Measurements from ENCODE around the gene SPPL2A. TPM values are rescaled to one million over a fixed set of nuclear protein-coding genes. Genes with fewer than 3 reads are reported as not detected.

The SPPL2A gene
- total RNA-seq, 4 donors from 2014 or later: 97.8 to 576 (median 301) TPM

GRCh38 chr15:50797926-50798325 is 32.4 kb upstream of the SPPL2A start:
- H3K4me3 ChIP-seq: no peak overlapping the region
- H3K36me3 ChIP-seq: no peaks in the 10 kb centered on the region
- no peak for DNase-seq (ENCODE audit: low spot score in 2 of 2)
- H3K27me3 ChIP-seq: no peaks in the 10 kb centered on the region
- H3K27ac ChIP-seq: no peak overlapping the region
- TF ChIP-seq POLR2A (IDR thresholded peaks at IDR 0.05) (no peak), CTCF (IDR thresholded peaks at IDR 0.05) (no peak), EP300 (IDR thresholded peaks at IDR 0.05) (no peak)
- H3K4me1 ChIP-seq: no peaks in the 10 kb centered on the region
- no peaks in the 10 kb centered on the region for H3K9me3 ChIP-seq
- WGBS, 2 donors: 70 to 81% methylated on average over 1 of the region's 1 CpG

- 67 to 83% methylated on average over 4 of the region's 4 CpGs for WGBS, 2 donors
- no peaks in the 10 kb centered on the region for H3K27me3 ChIP-seq
- H3K36me3 ChIP-seq: no peaks in the 10 kb centered on the region
- no peak overlapping the region for H3K4me3 ChIP-seq
- TF ChIP-seq CTCF (IDR thresholded peaks at IDR 0.05): no peak
- no peaks in the 10 kb centered on the region for H3K9me3 ChIP-seq
- H3K27ac ChIP-seq: no peak overlapping the region
- no peak for DNase-seq (ENCODE audit: low spot score in 2 of 2)
- no peaks in the 10 kb centered on the region for H3K4me1 ChIP-seq
Observed at GRCh38 chr15:50791486-50791885, 26.0 kb upstream of the SPPL2A start.

- no peaks in the 10 kb centered on the region for H3K27me3 ChIP-seq
- no peak overlapping the region for H3K4me3 ChIP-seq
- H3K9me3 ChIP-seq: no peaks in the 10 kb centered on the region
- 75 to 80% methylated on average over 7 of the region's 7 CpGs for WGBS, 2 donors
- DNase-seq (ENCODE audit: low spot score in 2 of 2): no peak
- H3K27ac ChIP-seq: no peak overlapping the region
- no peaks in the 10 kb centered on the region for H3K36me3 ChIP-seq
- H3K4me1 ChIP-seq: no peaks in the 10 kb centered on the region
- no peak for TF ChIP-seq CTCF (IDR thresholded peaks at IDR 0.05)
- TF ChIP-seq EP300 (IDR thresholded peaks at IDR 0.05): no peak
- no peak for TF ChIP-seq POLR2A (IDR thresholded peaks at IDR 0.05)
Observed at GRCh38 chr15:50790778-50791453, 25.4 kb upstream of the SPPL2A start.

- WGBS, 2 donors: 41 to 44% methylated on average over 3 of the region's 3 CpGs
- Histone ChIP-seq H3K4me1 (no peaks in the 10 kb centered on the region), H3K9me3 (no peaks in the 10 kb centered on the region), H3K36me3 (no peaks in the 10 kb centered on the region), H3K4me3 (no peak overlapping the region), H3K27me3 (no peaks in the 10 kb centered on the region), H3K27ac (no peak overlapping the region)
- TF ChIP-seq POLR2A (IDR thresholded peaks at IDR 0.05) (no peak), EP300 (IDR thresholded peaks at IDR 0.05) (no peak)
- no peak for DNase-seq (ENCODE audit: low spot score in 2 of 2)
Observed at GRCh38 chr15:50786871-50787270, 21.4 kb upstream of the SPPL2A start.

- TF ChIP-seq POLR2A (IDR thresholded peaks at IDR 0.05): no peak
- TF ChIP-seq CTCF (IDR thresholded peaks at IDR 0.05): no peak
- no peak for TF ChIP-seq EP300 (IDR thresholded peaks at IDR 0.05)
- no peaks in the 10 kb centered on the region for H3K27me3 ChIP-seq
- 64 to 83% methylated on average over 2 of the region's 2 CpGs for WGBS, 2 donors
- no peaks in the 10 kb centered on the region for H3K4me1 ChIP-seq
- H3K9me3 ChIP-seq: no peaks in the 10 kb centered on the region
- no peak for DNase-seq (ENCODE audit: low spot score in 2 of 2)
- H3K36me3 ChIP-seq: no peaks in the 10 kb centered on the region
- no peak overlapping the region for H3K4me3 ChIP-seq
- H3K27ac ChIP-seq: no peak overlapping the region
Observed at GRCh38 chr15:50786438-50786837, 20.9 kb upstream of the SPPL2A start.

GRCh38 chr15:50783895-50784294 is 18.4 kb upstream of the SPPL2A start:
- Histone ChIP-seq H3K9me3 (no peaks in the 10 kb centered on the region), H3K27me3 (no peaks in the 10 kb centered on the region), H3K27ac (no peak overlapping the region), H3K36me3 (no peaks in the 10 kb centered on the region), H3K4me3 (no peak overlapping the region), H3K4me1 (no peaks in the 10 kb centered on the region)
- TF ChIP-seq POLR2A (IDR thresholded peaks at IDR 0.05): no peak
- no peak for DNase-seq (ENCODE audit: low spot score in 2 of 2)

Data from tibial nerve (tissue), 4 donors.